Stomach (tissue), 9 donors: Measurements from ENCODE around the gene PLEKHF1. TPM values are rescaled to one million over a fixed set of nuclear protein-coding genes. Genes with fewer than 3 reads are reported as not detected.
A peak's percentile ranks its signal among the peaks of the same experiment; 100 is the strongest.

Experiments
- DNase-seq, 2 donors: peaks; one replicate each; pipeline versions ENCODE4 v3.0.0 to v3.0.0-alpha.2; 2013 to 2019
- H3K27ac ChIP-seq, 5 donors: fragments of 200-600 bp in 4 of 5; sonication (generic) in 4 of 5; one replicate each; pipeline ENCODE4 v1.5.1; 2013 to 2019; ENCODE audit warnings: mild to moderate bottlenecking in 1 of 5, moderate library complexity in 1 of 5
- H3K27me3 ChIP-seq, 3 donors: fragments of 200-600 bp; sonication (generic); one replicate each; pipeline ENCODE4 v1.5.1; 2017 to 2019; ENCODE audit warnings: mixed run types in 1 of 3
- H3K36me3 ChIP-seq, 4 donors: fragments of 200-600 bp; sonication (generic); 1 replicate in 3 of 4; 2 replicates in 1 of 4; pipeline ENCODE4 v1.5.1; 2016 to 2019
- H3K4me1 ChIP-seq, 4 donors: fragments of 200-600 bp; sonication (generic); one replicate each; pipeline ENCODE4 v1.5.1; 2016 to 2019
- H3K4me3 ChIP-seq, 4 donors: fragments of 200-600 bp; sonication (generic) in 3 of 4; one replicate each; pipeline ENCODE4 v1.5.1; 2016 to 2019; ENCODE audit warnings: mild to moderate bottlenecking in 1 of 4
- H3K9me3 ChIP-seq, 4 donors: fragments of 200-600 bp; sonication (generic); one replicate each; pipeline ENCODE4 v1.5.1; 2016 to 2019
- CTCF ChIP-seq, 7 experiments: fragments of 450-650 bp in 4 of 7; fragments of 200-600 bp in 3 of 7; sonication (generic) in 3 of 7; IDR thresholded peaks; one replicate each; pipeline ENCODE4 v1.5.1; 2016 to 2019; ENCODE audit warnings: antibody characterized with exemption in 7 of 7, control low read depth in 2 of 7, mild to moderate bottlenecking in 1 of 7
- EP300 ChIP-seq: sonication (generic); formaldehyde crosslinking; IDR thresholded peaks from one replicate; pipeline ENCODE4 v1.6.1; 2017; ENCODE audit warnings: antibody characterized with exemption
- POLR2A ChIP-seq, 4 donors: fragments of 450-650 bp; IDR thresholded peaks; one replicate each; pipeline ENCODE4 v1.6.1; 2016; ENCODE audit warnings: antibody characterized with exemption in 4 of 4, control low read depth in 2 of 4, mild to moderate bottlenecking in 1 of 4, moderate library complexity in 1 of 4
- POLR2AphosphoS5 ChIP-seq, 3 donors: sonication (generic); formaldehyde crosslinking; IDR thresholded peaks; one replicate each; pipeline ENCODE4 v1.6.1; 2016; ENCODE audit warnings: antibody characterized with exemption in 3 of 3
- WGBS, 5 donors: extraction: QIAGEN DNeasy Blood & Tissue Kit in 3 of 5; methylation state at CpG; one replicate each; pipeline versions ENCODE4 v1.1.5 to v1.1.7; 2013 to 2018; 5-methylcytosine and 5-hydroxymethylcytosine counted together
- intact Hi-C: fragments of 100-400 bp; cut with DNase I; formaldehyde crosslinking; loops from one replicate; pipeline ENCODE4 v1.15.1; 2023; ENCODE audit warnings: low total_unique reads
- polyA plus RNA-seq, 3 donors: library from polyadenylated mRNA; stranded (reverse); fragments of 200-250 nt; gene quantifications; one replicate each; pipeline ENCODE4 v1.2.3, GENCODE V29; 2013
- total RNA-seq, 5 donors: library from RNA; depleted of rRNA; stranded (reverse); fragments of >200 nt; gene quantifications; one replicate each; pipeline versions ENCODE4 v1.1.0 to v1.2.3, GENCODE V29; 2014 to 2016
- donor health status: healthy with polysubstance abuse.
- donor health status: Bipolar disorder and iron deficiency.
- donor health status: healthy.

PLEKHF1 gene
- total and polyA plus RNA-seq, 8 donors: 1.8 to 13.6 (median 6.4) TPM

GRCh38 chr19:29678484-29679106 lies 13.3 kb downstream of the PLEKHF1 start:
- intact Hi-C loops: no loop called here
- peaks cover 30 to 49% (median 37%) of the 10 kb centered on the region in 4 donors for H3K36me3 ChIP-seq
- WGBS, 5 donors: 66 to 82% (median 81%) methylated on average over 10 to 20 of the region's 20 CpGs
- peaks cover 59 to 80% (median 73%) of the 10 kb centered on the region in 4 donors for H3K4me1 ChIP-seq
- no peaks in the 10 kb centered on the region for H3K27me3 ChIP-seq
- DNase-seq: peak in 1 of 2 donors; percentile 39
- TF ChIP-seq CTCF (IDR thresholded peaks at IDR 0.05): no peak
- TF ChIP-seq POLR2AphosphoS5 (IDR thresholded peaks at IDR 0.05): peak in 2 of 3 donors; percentile 6 to 56
- no peak for TF ChIP-seq POLR2A (IDR thresholded peaks at IDR 0.05)
- TF ChIP-seq EP300: peak; percentile 75
- H3K4me3 ChIP-seq: no peak overlapping the region
- H3K27ac ChIP-seq: peak overlapping the region in 3 of 5 donors; percentile 33 to 75 (median 46)
- H3K9me3 ChIP-seq: no peaks in the 10 kb centered on the region

GRCh38 chr19:29679598-29680210 lies 14.4 kb downstream of the PLEKHF1 start:
- WGBS, 5 donors: 80 to 92% (median 89%) methylated on average over 9 of the region's 9 CpGs

GRCh38 chr19:29680447-29680846 lies 15.2 kb downstream of the PLEKHF1 start:
- no peak overlapping the region for H3K4me3 ChIP-seq
- peaks cover 59 to 76% (median 67%) of the 10 kb centered on the region in 4 donors for H3K4me1 ChIP-seq
- 54 to 70% (median 62%) methylated on average over 12 of the region's 12 CpGs; no CpG with 5 or more reads in 1 of the 5 donors for WGBS, 5 donors
- H3K9me3 ChIP-seq: no peaks in the 10 kb centered on the region
- DNase-seq: peak; percentile 62 to 68
- no peaks in the 10 kb centered on the region for H3K27me3 ChIP-seq
- intact Hi-C loops: no loop called here
- no peak for TF ChIP-seq EP300
- peak in 2 of 3 donors; percentile 28 to 29 for TF ChIP-seq POLR2AphosphoS5 (IDR thresholded peaks at IDR 0.05)
- H3K27ac ChIP-seq: peak overlapping the region in 4 of 5 donors; percentile 27 to 75 (median 50)
- peaks cover 12 to 31% (median 19%) of the 10 kb centered on the region in 4 donors for H3K36me3 ChIP-seq

More at GRCh38 chr19:29679598-29680210, 14.4 kb downstream of the PLEKHF1 start:
- no peak for DNase-seq
- intact Hi-C loops: no loop called here
- H3K4me1 ChIP-seq: peaks cover 59 to 73% (median 65%) of the 10 kb centered on the region in 4 donors
- H3K27me3 ChIP-seq: no peaks in the 10 kb centered on the region
- peak overlapping the region in 4 of 5 donors; percentile 27 to 75 (median 50) for H3K27ac ChIP-seq
- TF ChIP-seq CTCF (IDR thresholded peaks at IDR 0.05) (no peak), POLR2AphosphoS5 (IDR thresholded peaks at IDR 0.05) (no peak), EP300 (no peak), POLR2A (IDR thresholded peaks at IDR 0.05) (no peak)
- H3K9me3 ChIP-seq: no peaks in the 10 kb centered on the region
- H3K36me3 ChIP-seq: peaks cover 20 to 38% (median 26%) of the 10 kb centered on the region in 4 donors
- H3K4me3 ChIP-seq: no peak overlapping the region

- H3K36me3 ChIP-seq: peaks cover 7 to 26% (median 14%) of the 10 kb centered on the region in 4 donors
- no peak overlapping the region for H3K4me3 ChIP-seq
- no peaks in the 10 kb centered on the region for H3K9me3 ChIP-seq
- DNase-seq: no peak
- H3K27me3 ChIP-seq: no peaks in the 10 kb centered on the region
- peaks cover 57 to 76% (median 66%) of the 10 kb centered on the region in 4 donors for H3K4me1 ChIP-seq
- WGBS, 5 donors: 67 to 84% (median 74%) methylated on average over 6 to 7 of the region's 7 CpGs
- intact Hi-C loops: no loop called here
- H3K27ac ChIP-seq: peak overlapping the region in 4 of 5 donors; percentile 27 to 75 (median 50)
- no peak for TF ChIP-seq POLR2A (IDR thresholded peaks at IDR 0.05)
Measured at GRCh38 chr19:29680937-29681336, 15.7 kb downstream of the PLEKHF1 start.

GRCh38 chr19:29681422-29682235 lies 16.4 kb downstream of the PLEKHF1 start:
- peaks cover 51 to 75% (median 61%) of the 10 kb centered on the region in 4 donors for H3K4me1 ChIP-seq
- TF ChIP-seq POLR2A (IDR thresholded peaks at IDR 0.05) (no peak), POLR2AphosphoS5 (IDR thresholded peaks at IDR 0.05) (no peak), EP300 (no peak), CTCF (IDR thresholded peaks at IDR 0.05) (no peak)
- peaks cover 3 to 19% (median 7%) of the 10 kb centered on the region in 4 donors for H3K36me3 ChIP-seq
- intact Hi-C loops: no loop called here
- no peak for DNase-seq
- no peaks in the 10 kb centered on the region for H3K27me3 ChIP-seq
- 69 to 87% (median 78%) methylated on average over 6 to 13 of the region's 13 CpGs for WGBS, 5 donors
- H3K9me3 ChIP-seq: no peaks in the 10 kb centered on the region
- peak overlapping the region in 3 of 5 donors; percentile 20 to 75 (median 27) for H3K27ac ChIP-seq
- no peak overlapping the region for H3K4me3 ChIP-seq
